Aorta (tissue), 5 donors: ENCODE results near the gene ACTRT2. TPM values are rescaled to one million over a fixed set of nuclear protein-coding genes. Genes with fewer than 3 reads are reported as not detected.

Experiments used
- ATAC-seq: fragments of 200-7000 bp; cut with Tn5 transposase; one replicate; pipeline ENCODE4 v1.9.1; 2022; ENCODE audit warnings: moderate library complexity; ENCODE audit not compliant: low FRiP score
- DNase-seq, 2 donors: peaks; one replicate each; pipeline ENCODE4 v3.0.0-alpha.2; 2020
- H3K27ac ChIP-seq, 2 donors: one replicate each; pipeline ENCODE4 v1.5.1; 2013; ENCODE audit warnings: low read length in 2 of 2, mild to moderate bottlenecking in 2 of 2, moderate library complexity in 2 of 2, control low read depth in 1 of 2, inconsistent platforms in 1 of 2, low read depth in 1 of 2
- H3K27me3 ChIP-seq, 2 donors: one replicate each; pipeline ENCODE4 v1.6.1; 2013; ENCODE audit warnings: control low read depth in 1 of 2, low read length in 1 of 2, mild to moderate bottlenecking in 1 of 2, moderate library complexity in 1 of 2; ENCODE audit not compliant: insufficient read depth in 2 of 2, control insufficient read depth in 1 of 2
- H3K36me3 ChIP-seq, 2 donors: one replicate each; pipeline ENCODE4 v1.6.1; 2013; ENCODE audit warnings: control low read depth in 1 of 2, low read length in 1 of 2, mild to moderate bottlenecking in 1 of 2; ENCODE audit not compliant: insufficient read depth in 2 of 2, control insufficient read depth in 1 of 2
- H3K4me1 ChIP-seq, 2 donors: one replicate each; pipeline ENCODE4 v1.6.1; 2013; ENCODE audit warnings: low read length in 2 of 2, control low read depth in 1 of 2, mild to moderate bottlenecking in 1 of 2, moderate library complexity in 1 of 2; ENCODE audit not compliant: insufficient read depth in 2 of 2, control insufficient read depth in 1 of 2
- H3K4me3 ChIP-seq, 2 donors: one replicate each; pipeline ENCODE4 v1.5.1; 2013; ENCODE audit warnings: low read length in 2 of 2, control low read depth in 1 of 2, mild to moderate bottlenecking in 1 of 2
- H3K9me3 ChIP-seq: one replicate; pipeline ENCODE4 v1.6.1; 2013; ENCODE audit warnings: mild to moderate bottlenecking, low read length; ENCODE audit not compliant: control insufficient read depth
- WGBS, 2 donors: extraction: QIAGEN DNeasy Blood & Tissue Kit; methylation state at CpG; one replicate each; pipeline ENCODE4 v1.1.7; 2013; 5-methylcytosine and 5-hydroxymethylcytosine counted together
- intact Hi-C, 2 donors: fragments of 100-400 bp; cut with DNase I; formaldehyde crosslinking; loops; one replicate each; pipeline versions ENCODE4 v1.14.2 to v1.15.0; 2022
- polyA plus RNA-seq, 2 donors: library from polyadenylated mRNA; stranded (reverse); fragments of 200-250 nt; gene quantifications; one replicate each; pipeline ENCODE4 v1.2.3, GENCODE V29; 2013
- total RNA-seq, 2 donors: library from RNA; stranded (reverse); fragmentation: NEBNext Ultra II Directional; extraction: Animal tissue kit (Norgen Biotek cat#: 25700); gene quantifications; one replicate each; pipeline ENCODE4 v1.2.1, GENCODE V29; 2021
- donor health status: healthy with polysubstance abuse.
- donor health status: Bipolar disorder and iron deficiency.
- donor health status: DM: no; HTN: no; CAD: no.
- donor health status: DM: no; HTN: no; CAD: no.
- donor health status: DM: yes; HTN: yes; CAD: no.

Gene ACTRT2
- total and polyA plus RNA-seq, 4 donors = not detected

- DNase-seq (peak in 1 of 2 donors; percentile 57), ATAC-seq (no peak)
- Histone ChIP-seq H3K4me1 (no peaks in the 10 kb centered on the region), H3K36me3 (no peaks in the 10 kb centered on the region), H3K4me3 (no peak overlapping the region), H3K9me3 (no peaks in the 10 kb centered on the region), H3K27ac (no peak overlapping the region), H3K27me3 (no peaks in the 10 kb centered on the region)
- intact Hi-C loops = loop anchor here in 1 of 2 donors (10.0 kb wide), 1 partner anchor 140 kb away; no protein-coding TSS in a partner anchor
- 51 to 54% methylated on average over 12 of the region's 12 CpGs for WGBS, 2 donors
These were observed 33.2 kb downstream of the ACTRT2 start for GRCh38 chr1:3054474-3054873.

GRCh38 chr1:3055051-3055450 lies 33.8 kb downstream of the ACTRT2 start:
- Histone ChIP-seq H3K4me1 (no peaks in the 10 kb centered on the region), H3K4me3 (no peak overlapping the region), H3K9me3 (no peaks in the 10 kb centered on the region), H3K36me3 (no peaks in the 10 kb centered on the region), H3K27ac (no peak overlapping the region), H3K27me3 (no peaks in the 10 kb centered on the region)
- ATAC-seq (no peak), DNase-seq (peak in 1 of 2 donors; percentile 54)
- intact Hi-C loops = loop anchor here in 1 of 2 donors (5.0 to 10.0 kb wide), 2 partner anchors 38 to 140 kb away; no protein-coding TSS in a partner anchor
- WGBS, 2 donors = 67 to 71% methylated on average over 9 of the region's 9 CpGs

GRCh38 chr1:3056641-3057040 lies 35.4 kb downstream of the ACTRT2 start:
- WGBS, 2 donors = 94 to 95% methylated on average over 5 of the region's 5 CpGs

GRCh38 chr1:3058263-3059030 lies 37.2 kb downstream of the ACTRT2 start:
- no peak for DNase-seq
- ATAC-seq = no peak
- H3K36me3 ChIP-seq = peaks cover 0 to 2% of the 10 kb centered on the region in 2 donors
- WGBS, 2 donors = 87 to 89% methylated on average over 10 of the region's 10 CpGs
- intact Hi-C loops = loop anchor here in 1 of 2 donors (5.0 to 10.0 kb wide), 2 partner anchors 41 to 144 kb away; no protein-coding TSS in a partner anchor
- H3K27me3 ChIP-seq = no peaks in the 10 kb centered on the region
- no peak overlapping the region for H3K27ac ChIP-seq
- H3K9me3 ChIP-seq = no peaks in the 10 kb centered on the region
- H3K4me3 ChIP-seq = no peak overlapping the region
- H3K4me1 ChIP-seq = no peaks in the 10 kb centered on the region

More at GRCh38 chr1:3056641-3057040, 35.4 kb downstream of the ACTRT2 start:
- Histone ChIP-seq H3K36me3 (peaks cover 0 to 2% of the 10 kb centered on the region in 2 donors), H3K4me1 (no peaks in the 10 kb centered on the region), H3K27ac (no peak overlapping the region), H3K27me3 (no peaks in the 10 kb centered on the region), H3K4me3 (no peak overlapping the region), H3K9me3 (no peaks in the 10 kb centered on the region)
- intact Hi-C loops = loop anchor here in 1 of 2 donors (5.0 to 10.0 kb wide), 2 partner anchors 39 to 142 kb away; no protein-coding TSS in a partner anchor
- DNase-seq (peak in 1 of 2 donors; percentile 39), ATAC-seq (no peak)

- intact Hi-C loops = loop anchor here in 1 of 2 donors (5.0 kb wide), 2 partner anchors 143 to 183 kb away; no protein-coding TSS in a partner anchor
- H3K4me3 ChIP-seq = no peak overlapping the region
- DNase-seq (peak in 1 of 2 donors; percentile 65), ATAC-seq (no peak)
- no peaks in the 10 kb centered on the region for H3K27me3 ChIP-seq
- no peak overlapping the region for H3K27ac ChIP-seq
- peaks cover 0 to 2% of the 10 kb centered on the region in 2 donors for H3K36me3 ChIP-seq
- 85 to 88% methylated on average over 9 of the region's 9 CpGs for WGBS, 2 donors
- no peaks in the 10 kb centered on the region for H3K4me1 ChIP-seq
- H3K9me3 ChIP-seq = no peaks in the 10 kb centered on the region
These were observed 38.9 kb downstream of the ACTRT2 start for GRCh38 chr1:3060127-3060526.

- DNase-seq (peak in 1 of 2 donors; percentile 71), ATAC-seq (no peak)
- intact Hi-C loops = loop anchor here in 1 of 2 donors (5.0 kb wide), 2 partner anchors 144 to 184 kb away; no protein-coding TSS in a partner anchor
- Histone ChIP-seq H3K9me3 (no peaks in the 10 kb centered on the region), H3K4me3 (no peak overlapping the region), H3K36me3 (peaks cover 0 to 2% of the 10 kb centered on the region in 2 donors), H3K27ac (no peak overlapping the region), H3K4me1 (no peaks in the 10 kb centered on the region), H3K27me3 (no peaks in the 10 kb centered on the region)
- 83 to 89% methylated on average over 15 of the region's 15 CpGs for WGBS, 2 donors
These were observed 39.6 kb downstream of the ACTRT2 start for GRCh38 chr1:3060601-3061551.

- DNase-seq (peak in 1 of 2 donors; percentile 68), ATAC-seq (no peak)
- H3K27ac ChIP-seq = no peak overlapping the region
- peaks cover 0 to 2% of the 10 kb centered on the region in 2 donors for H3K36me3 ChIP-seq
- no peaks in the 10 kb centered on the region for H3K9me3 ChIP-seq
- intact Hi-C loops = loop anchor here in 1 of 2 donors (5.0 kb wide), 2 partner anchors 144 to 184 kb away; no protein-coding TSS in a partner anchor
- H3K4me3 ChIP-seq = no peak overlapping the region
- H3K4me1 ChIP-seq = no peaks in the 10 kb centered on the region
- 70 to 75% methylated on average over 5 of the region's 5 CpGs for WGBS, 2 donors
- H3K27me3 ChIP-seq = no peaks in the 10 kb centered on the region
These were observed 40.3 kb downstream of the ACTRT2 start for GRCh38 chr1:3061566-3061965.

GRCh38 chr1:3061981-3062615 lies 40.8 kb downstream of the ACTRT2 start:
- H3K27me3 ChIP-seq = no peaks in the 10 kb centered on the region
- 85% methylated on average over 20 to 21 of the region's 21 CpGs for WGBS, 2 donors
- no peaks in the 10 kb centered on the region for H3K4me1 ChIP-seq
- intact Hi-C loops = loop anchor here in 1 of 2 donors (5.0 kb wide), 2 partner anchors 145 to 185 kb away; no protein-coding TSS in a partner anchor
- peaks cover 0 to 2% of the 10 kb centered on the region in 2 donors for H3K36me3 ChIP-seq
- H3K4me3 ChIP-seq = no peak overlapping the region
- H3K9me3 ChIP-seq = no peaks in the 10 kb centered on the region
- DNase-seq (peak; percentile 51 to 71), ATAC-seq (no peak)
- H3K27ac ChIP-seq = no peak overlapping the region
